Endothelial cell (in vitro differentiated cells): Measurements from ENCODE around the gene SEMA4F. TPM values are rescaled to one million over a fixed set of nuclear protein-coding genes. Genes with fewer than 3 reads are reported as not detected.

ENCODE experiments used
- DNase-seq: peaks from one replicate; pipeline ENCODE4 v3.0.0; 2021; ENCODE audit warnings: low spot score
- H3K27ac Mint-ChIP-seq: one replicate; pipeline ENCODE4 v1.8.0; 2021; ENCODE audit warnings: mixed read lengths, inconsistent platforms; ENCODE audit not compliant: unreplicated experiment
- H3K27me3 Mint-ChIP-seq: one replicate; pipeline ENCODE4 v1.8.0; 2021; ENCODE audit warnings: mild to moderate bottlenecking, moderate library complexity, mixed read lengths, inconsistent platforms; ENCODE audit not compliant: unreplicated experiment
- H3K36me3 Mint-ChIP-seq: one replicate; pipeline ENCODE4 v1.8.0; 2021; ENCODE audit warnings: mild to moderate bottlenecking, low read depth, mixed read lengths, inconsistent platforms; ENCODE audit not compliant: unreplicated experiment
- H3K4me1 Mint-ChIP-seq: one replicate; pipeline ENCODE4 v1.8.0; 2021; ENCODE audit warnings: mild to moderate bottlenecking, mixed read lengths, inconsistent platforms; ENCODE audit not compliant: unreplicated experiment
- H3K4me3 Mint-ChIP-seq: one replicate; pipeline ENCODE4 v1.8.0; 2021; ENCODE audit warnings: mild to moderate bottlenecking, mixed read lengths, inconsistent platforms; ENCODE audit not compliant: unreplicated experiment
- H3K9me3 Mint-ChIP-seq: one replicate; pipeline ENCODE4 v1.8.0; 2021; ENCODE audit warnings: mixed read lengths, inconsistent platforms; ENCODE audit not compliant: unreplicated experiment
- total RNA-seq: library from RNA; stranded (reverse); fragmentation: NEBNext Ultra II Directional; extraction: Animal tissue kit (Norgen Biotek cat#: 25700); gene quantifications from one replicate; pipeline ENCODE4 v1.2.1, GENCODE V29; 2021; ENCODE audit not compliant: unreplicated experiment
- TF ChIP-seq, protein P1 (sequence below): fragments of 200-600 bp; sonication (generic); IDR thresholded peaks from one replicate; pipeline ENCODE4 v1.5.0; 2021; ENCODE audit warnings: antibody characterized with exemption; ENCODE audit not compliant: unreplicated experiment

Gene SEMA4F
- total RNA-seq, 1 donor from 2014 or later: 9.4 TPM

DNA sequence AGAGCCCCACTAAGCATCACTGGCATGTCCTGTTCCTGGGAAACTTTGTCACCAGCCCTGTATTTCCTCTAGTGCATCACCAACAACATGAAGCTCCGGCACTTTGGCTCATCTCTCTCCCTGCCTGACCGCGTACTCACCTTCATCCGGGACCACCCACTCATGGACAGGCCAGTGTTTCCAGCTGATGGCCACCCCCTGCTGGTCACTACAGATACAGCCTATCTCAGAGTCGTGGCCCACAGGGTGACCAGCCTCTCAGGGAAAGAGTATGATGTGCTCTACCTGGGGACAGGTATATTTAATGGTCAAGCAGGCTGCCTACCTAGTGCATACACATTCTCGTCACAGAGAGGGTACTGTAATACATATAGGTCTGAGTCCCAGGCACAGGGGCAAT, 21.0 kb downstream of the SEMA4F start:
- H3K9me3 Mint-ChIP-seq: no peaks in the 10 kb centered on the region
- H3K27me3 Mint-ChIP-seq: peaks cover 6% of the 10 kb centered on the region
- peaks cover 8% of the 10 kb centered on the region for H3K36me3 Mint-ChIP-seq
- TF ChIP-seq, protein P1, sequence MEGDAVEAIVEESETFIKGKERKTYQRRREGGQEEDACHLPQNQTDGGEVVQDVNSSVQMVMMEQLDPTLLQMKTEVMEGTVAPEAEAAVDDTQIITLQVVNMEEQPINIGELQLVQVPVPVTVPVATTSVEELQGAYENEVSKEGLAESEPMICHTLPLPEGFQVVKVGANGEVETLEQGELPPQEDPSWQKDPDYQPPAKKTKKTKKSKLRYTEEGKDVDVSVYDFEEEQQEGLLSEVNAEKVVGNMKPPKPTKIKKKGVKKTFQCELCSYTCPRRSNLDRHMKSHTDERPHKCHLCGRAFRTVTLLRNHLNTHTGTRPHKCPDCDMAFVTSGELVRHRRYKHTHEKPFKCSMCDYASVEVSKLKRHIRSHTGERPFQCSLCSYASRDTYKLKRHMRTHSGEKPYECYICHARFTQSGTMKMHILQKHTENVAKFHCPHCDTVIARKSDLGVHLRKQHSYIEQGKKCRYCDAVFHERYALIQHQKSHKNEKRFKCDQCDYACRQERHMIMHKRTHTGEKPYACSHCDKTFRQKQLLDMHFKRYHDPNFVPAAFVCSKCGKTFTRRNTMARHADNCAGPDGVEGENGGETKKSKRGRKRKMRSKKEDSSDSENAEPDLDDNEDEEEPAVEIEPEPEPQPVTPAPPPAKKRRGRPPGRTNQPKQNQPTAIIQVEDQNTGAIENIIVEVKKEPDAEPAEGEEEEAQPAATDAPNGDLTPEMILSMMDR: peak; percentile 30
- H3K4me3 Mint-ChIP-seq: no peak overlapping the region
- H3K4me1 Mint-ChIP-seq: no peaks in the 10 kb centered on the region
- no peak overlapping the region for H3K27ac Mint-ChIP-seq
- DNase-seq: peak; percentile 13

DNA sequence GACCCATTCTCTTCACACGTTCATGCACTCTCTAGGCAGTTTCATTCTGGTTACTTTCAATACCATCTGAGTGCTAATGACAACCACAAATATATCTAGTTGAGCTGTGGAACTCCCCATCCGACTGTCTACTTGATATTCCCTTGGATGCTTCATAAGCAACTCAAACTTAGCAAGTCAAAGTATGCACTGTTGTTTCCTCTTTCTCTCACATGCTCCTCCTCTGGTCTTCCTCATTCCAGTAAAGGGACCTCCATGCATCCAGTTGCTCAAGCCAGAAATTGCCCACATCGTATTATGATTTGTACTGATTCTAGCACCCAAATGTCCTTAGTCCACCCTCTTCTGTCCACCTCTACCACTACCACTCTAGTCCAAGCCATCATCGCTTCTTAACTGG, 22.3 kb downstream of the SEMA4F start:
- H3K9me3 Mint-ChIP-seq: no peaks in the 10 kb centered on the region
- H3K4me3 Mint-ChIP-seq: peak overlapping the region; percentile 52
- DNase-seq: no peak
- H3K27ac Mint-ChIP-seq: no peak overlapping the region
- peaks cover 8% of the 10 kb centered on the region for H3K36me3 Mint-ChIP-seq
- TF ChIP-seq, protein P1: no peak
- no peaks in the 10 kb centered on the region for H3K4me1 Mint-ChIP-seq
- H3K27me3 Mint-ChIP-seq: peaks cover 6% of the 10 kb centered on the region

DNA sequence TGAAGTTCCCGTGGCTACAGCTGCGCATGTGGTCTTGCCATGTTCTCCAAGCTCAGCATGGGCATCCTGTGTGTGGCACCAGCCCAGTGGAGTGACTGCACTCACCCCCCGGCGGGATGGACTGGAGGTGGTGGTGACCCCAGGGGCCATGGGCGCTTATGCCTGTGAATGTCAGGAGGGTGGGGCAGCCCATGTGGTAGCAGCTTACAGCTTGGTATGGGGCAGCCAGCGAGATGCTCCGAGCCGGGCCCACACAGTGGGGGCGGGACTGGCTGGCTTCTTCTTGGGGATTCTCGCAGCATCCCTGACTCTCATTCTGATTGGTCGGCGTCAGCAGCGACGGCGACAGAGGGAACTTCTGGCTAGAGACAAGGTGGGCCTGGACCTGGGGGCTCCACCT, 25.6 kb downstream of the SEMA4F start:
- H3K9me3 Mint-ChIP-seq: no peaks in the 10 kb centered on the region
- peaks cover 12% of the 10 kb centered on the region for H3K36me3 Mint-ChIP-seq
- H3K4me3 Mint-ChIP-seq: no peak overlapping the region
- H3K4me1 Mint-ChIP-seq: no peaks in the 10 kb centered on the region
- TF ChIP-seq, protein P1: no peak
- no peak overlapping the region for H3K27ac Mint-ChIP-seq
- DNase-seq: no peak
- H3K27me3 Mint-ChIP-seq: peaks cover 4% of the 10 kb centered on the region

DNA sequence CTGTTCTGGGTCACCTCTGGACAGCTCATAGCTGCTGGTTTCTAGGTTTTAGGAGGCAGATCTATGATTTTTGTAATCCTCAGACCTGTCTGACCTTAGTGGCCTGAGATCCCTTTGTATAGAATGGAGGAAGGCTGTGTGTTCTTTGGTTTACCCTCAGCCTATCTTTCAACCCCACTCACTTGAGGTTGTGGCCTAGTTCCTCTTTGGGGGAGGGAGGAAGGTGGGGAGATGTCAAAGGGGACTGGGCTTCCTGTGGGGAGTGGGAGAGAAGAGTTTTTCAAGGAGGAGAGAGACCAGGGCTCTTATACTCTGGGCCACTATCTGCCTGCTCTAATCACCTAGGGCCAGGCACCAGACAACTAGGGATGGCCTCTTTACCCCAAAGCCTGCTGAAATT, 28.5 kb downstream of the SEMA4F start:
- H3K36me3 Mint-ChIP-seq: peaks cover 4% of the 10 kb centered on the region
- no peaks in the 10 kb centered on the region for H3K4me1 Mint-ChIP-seq
- H3K9me3 Mint-ChIP-seq: no peaks in the 10 kb centered on the region
- H3K27ac Mint-ChIP-seq: no peak overlapping the region
- peaks cover 2% of the 10 kb centered on the region for H3K27me3 Mint-ChIP-seq
- H3K4me3 Mint-ChIP-seq: no peak overlapping the region
- no peak for DNase-seq
- TF ChIP-seq, protein P1: no peak

DNA sequence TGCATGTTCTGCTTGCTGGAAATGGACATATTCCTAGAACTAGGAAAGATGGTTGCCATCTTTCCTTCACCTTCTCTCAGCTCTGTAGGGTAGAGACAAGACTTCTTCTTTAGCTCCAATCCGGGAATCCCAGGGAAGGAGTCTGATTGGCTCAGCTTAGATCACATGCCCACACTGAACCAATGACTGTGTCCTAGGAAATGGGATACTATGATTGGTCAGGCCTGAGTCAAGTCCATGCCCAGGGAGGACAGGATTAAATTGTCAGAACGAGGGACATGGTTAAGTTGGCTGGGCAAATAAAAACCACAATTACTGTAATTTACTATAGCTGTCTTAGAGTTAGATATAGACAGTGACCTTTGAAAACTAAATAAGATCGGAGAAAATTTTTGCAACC, 31.4 kb downstream of the SEMA4F start:
- Mint-ChIP-seq H3K4me1 (no peaks in the 10 kb centered on the region), H3K36me3 (peaks cover 4% of the 10 kb centered on the region), H3K9me3 (no peaks in the 10 kb centered on the region), H3K4me3 (no peak overlapping the region), H3K27ac (no peak overlapping the region), H3K27me3 (no peaks in the 10 kb centered on the region)
- DNase-seq: no peak
- TF ChIP-seq, protein P1: no peak
